Mesenchymal stem cell (in vitro differentiated cells and primary cell): Measurements from ENCODE around the gene RESF1.

Experiments used
- DNase-seq: peaks from one replicate; pipeline ENCODE4 v3.0.0-alpha.2; 2013
- H2AFZ ChIP-seq: one replicate; pipeline ENCODE4 v1.6.1; 2013; ENCODE audit warnings: low read depth, mild to moderate bottlenecking, control low read depth, inconsistent platforms, low read length, moderate library complexity
- H2AK5ac ChIP-seq: 2 replicates; pipeline ENCODE4 v1.6.1; 2013; ENCODE audit warnings: low read length, moderate library complexity, mild to moderate bottlenecking, inconsistent platforms; ENCODE audit not compliant: severe bottlenecking
- H2BK120ac ChIP-seq: one replicate; pipeline ENCODE4 v1.6.1; 2013; ENCODE audit warnings: low read depth, mild to moderate bottlenecking, inconsistent platforms, low read length, moderate library complexity
- H2BK12ac ChIP-seq, 2 experiments: one replicate each; pipeline ENCODE4 v1.6.1; 2013; ENCODE audit warnings: inconsistent platforms in 2 of 2, low read length in 2 of 2, mild to moderate bottlenecking in 2 of 2, moderate library complexity in 2 of 2, control low read depth in 1 of 2
- H2BK15ac ChIP-seq: one replicate; pipeline ENCODE4 v1.6.1; 2013; ENCODE audit warnings: mild to moderate bottlenecking, low read depth, inconsistent platforms; ENCODE audit not compliant: poor library complexity, severe bottlenecking
- H2BK5ac ChIP-seq: 2 replicates; pipeline ENCODE4 v1.6.1; 2013; ENCODE audit warnings: low read depth, mild to moderate bottlenecking, low read length, control low read depth, inconsistent platforms; ENCODE audit not compliant: poor library complexity, severe bottlenecking
- H3K14ac ChIP-seq, 2 experiments: one replicate each; pipeline ENCODE4 v1.6.1; 2013; ENCODE audit warnings: inconsistent platforms in 2 of 2, low read length in 2 of 2, control low read depth in 1 of 2, mild to moderate bottlenecking in 1 of 2, moderate library complexity in 1 of 2
- H3K18ac ChIP-seq, 2 experiments: one replicate each; pipeline ENCODE4 v1.6.1; 2013; ENCODE audit warnings: inconsistent platforms in 2 of 2, low read length in 2 of 2, control low read depth in 1 of 2, low read depth in 1 of 2, mild to moderate bottlenecking in 1 of 2
- H3K23ac ChIP-seq, 2 experiments: one replicate each; pipeline ENCODE4 v1.6.1; 2013; ENCODE audit warnings: inconsistent platforms in 2 of 2, low read length in 2 of 2, mild to moderate bottlenecking in 2 of 2, moderate library complexity in 2 of 2, control low read depth in 1 of 2
- H3K27ac ChIP-seq: 2 replicates; pipeline ENCODE4 v1.5.1; 2013; ENCODE audit warnings: mild to moderate bottlenecking, moderate library complexity, low read length, control low read depth, inconsistent platforms; ENCODE audit not compliant: poor library complexity, severe bottlenecking
- H3K27me3 ChIP-seq, 2 experiments: 2 replicates each; pipeline versions ENCODE4 v1.6.1 to v1.7.0; 2013; ENCODE audit warnings: low read length in 2 of 2, mild to moderate bottlenecking in 2 of 2, moderate library complexity in 2 of 2, control low read depth in 1 of 2, inconsistent platforms in 1 of 2; ENCODE audit not compliant: control insufficient read depth in 1 of 2, insufficient read depth in 1 of 2
- H3K36me3 ChIP-seq, 2 experiments: 2 replicates each; pipeline versions ENCODE4 v1.6.1 to v1.7.0; 2013; ENCODE audit warnings: low read length in 2 of 2, control low read depth in 1 of 2, inconsistent platforms in 1 of 2, low read depth in 1 of 2, mild to moderate bottlenecking in 1 of 2; ENCODE audit not compliant: insufficient read depth in 2 of 2, control insufficient read depth in 1 of 2
- H3K4ac ChIP-seq, 2 experiments: one replicate each; pipeline ENCODE4 v1.6.1; 2013; ENCODE audit warnings: inconsistent platforms in 2 of 2, low read length in 2 of 2, mild to moderate bottlenecking in 2 of 2, moderate library complexity in 2 of 2, control low read depth in 1 of 2, low read depth in 1 of 2
- H3K4me1 ChIP-seq: 2 replicates; pipeline ENCODE4 v1.6.1; 2013; ENCODE audit warnings: low read depth, low read length, control low read depth; ENCODE audit not compliant: control insufficient read depth, insufficient read depth
- H3K4me2 ChIP-seq: 2 replicates; pipeline ENCODE4 v1.6.1; 2013; ENCODE audit warnings: low read length, mild to moderate bottlenecking, inconsistent platforms; ENCODE audit not compliant: poor library complexity, severe bottlenecking
- H3K4me3 ChIP-seq, 2 experiments: 2 replicates each; pipeline versions ENCODE4 v1.5.1 to v1.7.0; 2013; ENCODE audit warnings: low read length in 2 of 2, mild to moderate bottlenecking in 2 of 2, control low read depth in 1 of 2, low read depth in 1 of 2; ENCODE audit not compliant: insufficient read depth in 1 of 2
- H3K79me1 ChIP-seq: replicated peaks from 2 replicates; pipeline ENCODE4 v1.6.1; 2013; ENCODE audit warnings: mild to moderate bottlenecking, control low read depth, low read length, inconsistent platforms; ENCODE audit not compliant: poor library complexity, severe bottlenecking
- H3K9ac ChIP-seq: 2 replicates; pipeline ENCODE4 v1.7.0; 2013; ENCODE audit warnings: mild to moderate bottlenecking, low read length, moderate library complexity
- H3K9me3 ChIP-seq: 2 replicates; pipeline ENCODE4 v1.7.0; 2013; ENCODE audit warnings: mild to moderate bottlenecking, low read length; ENCODE audit not compliant: control insufficient read depth
- H4K8ac ChIP-seq: one replicate; pipeline ENCODE4 v1.6.1; 2013; ENCODE audit warnings: inconsistent platforms, mild to moderate bottlenecking, low read length, moderate library complexity
- H4K91ac ChIP-seq: one replicate; pipeline ENCODE4 v1.6.1; 2013; ENCODE audit warnings: mild to moderate bottlenecking, low read length, inconsistent platforms
- WGBS: methylation state at CpG from one replicate; pipeline ENCODE4 v1.1.7; 2013; ENCODE audit warnings: mixed read lengths; 5-methylcytosine and 5-hydroxymethylcytosine counted together

RESF1 gene

GRCh38 chr12:31965090-31965489 is 5.9 kb downstream of the RESF1 start:
- no peak overlapping the region for H3K9ac ChIP-seq
- no peaks in the 10 kb centered on the region for H3K27me3 ChIP-seq
- H3K18ac ChIP-seq = peak overlapping the region in 1 of 2 experiments; percentile 49
- no peak overlapping the region for H3K4me3 ChIP-seq
- H4K8ac ChIP-seq = no peak overlapping the region
- H2BK15ac ChIP-seq = no peak overlapping the region
- H3K79me1 ChIP-seq = peaks cover 32% of the 10 kb centered on the region
- no peak overlapping the region for H3K14ac ChIP-seq
- no peak overlapping the region for H2AFZ ChIP-seq
- H3K27ac ChIP-seq = no peak overlapping the region
- 97% methylated on average over 9 of the region's 9 CpGs for WGBS
- no peak overlapping the region for H3K4ac ChIP-seq
- H2BK120ac ChIP-seq = no peak overlapping the region
- DNase-seq = no peak
- peaks cover 7% of the 10 kb centered on the region for H3K4me1 ChIP-seq
- H3K4me2 ChIP-seq = no peak overlapping the region
- H3K9me3 ChIP-seq = no peaks in the 10 kb centered on the region
- peaks cover 19 to 48% of the 10 kb centered on the region in 2 experiments for H3K36me3 ChIP-seq
- no peak overlapping the region for H2BK12ac ChIP-seq
- H2AK5ac ChIP-seq = no peak overlapping the region
- peak overlapping the region in 1 of 2 experiments; percentile 46 for H3K23ac ChIP-seq
- no peak overlapping the region for H4K91ac ChIP-seq
- H2BK5ac ChIP-seq = no peak overlapping the region

GRCh38 chr12:31966558-31967205 is 7.5 kb downstream of the RESF1 start:
- H3K4me2 ChIP-seq = no peak overlapping the region
- H4K8ac ChIP-seq = no peak overlapping the region
- H2BK5ac ChIP-seq = no peak overlapping the region
- H3K27ac ChIP-seq = no peak overlapping the region
- peaks cover 33% of the 10 kb centered on the region for H3K79me1 ChIP-seq
- H2AK5ac ChIP-seq = no peak overlapping the region
- no peak overlapping the region for H3K23ac ChIP-seq
- no peaks in the 10 kb centered on the region for H3K27me3 ChIP-seq
- no peaks in the 10 kb centered on the region for H3K9me3 ChIP-seq
- H4K91ac ChIP-seq = no peak overlapping the region
- H2AFZ ChIP-seq = no peak overlapping the region
- no peak overlapping the region for H3K18ac ChIP-seq
- H2BK12ac ChIP-seq = no peak overlapping the region
- H2BK15ac ChIP-seq = no peak overlapping the region
- peaks cover 6% of the 10 kb centered on the region for H3K4me1 ChIP-seq
- no peak overlapping the region for H3K14ac ChIP-seq
- H3K4ac ChIP-seq = peak overlapping the region in 1 of 2 experiments; percentile 67
- H3K9ac ChIP-seq = no peak overlapping the region
- H3K36me3 ChIP-seq = peaks cover 23 to 57% of the 10 kb centered on the region in 2 experiments
- 74% methylated on average over 5 of the region's 5 CpGs for WGBS
- H2BK120ac ChIP-seq = no peak overlapping the region
- DNase-seq = no peak
- H3K4me3 ChIP-seq = no peak overlapping the region

- no peak overlapping the region for H3K23ac ChIP-seq
- no peak overlapping the region for H2AK5ac ChIP-seq
- no peak overlapping the region for H4K8ac ChIP-seq
- no peak overlapping the region for H3K4me3 ChIP-seq
- no peak overlapping the region for H2BK12ac ChIP-seq
- no peak overlapping the region for H3K14ac ChIP-seq
- H3K4ac ChIP-seq = no peak overlapping the region
- H2BK120ac ChIP-seq = no peak overlapping the region
- H2AFZ ChIP-seq = no peak overlapping the region
- H3K9ac ChIP-seq = no peak overlapping the region
- H2BK15ac ChIP-seq = no peak overlapping the region
- peaks cover 38% of the 10 kb centered on the region for H3K79me1 ChIP-seq
- WGBS = 71% methylated on average over 3 of the region's 7 CpGs
- no peak overlapping the region for H3K18ac ChIP-seq
- no peak overlapping the region for H2BK5ac ChIP-seq
- H3K4me1 ChIP-seq = peaks cover 3% of the 10 kb centered on the region
- no peak overlapping the region for H4K91ac ChIP-seq
- H3K36me3 ChIP-seq = peaks cover 29 to 54% of the 10 kb centered on the region in 2 experiments
- H3K4me2 ChIP-seq = no peak overlapping the region
- no peaks in the 10 kb centered on the region for H3K27me3 ChIP-seq
- DNase-seq = no peak
- H3K9me3 ChIP-seq = peaks cover 4% of the 10 kb centered on the region
- H3K27ac ChIP-seq = no peak overlapping the region
Measured at GRCh38 chr12:31967539-31967938, 8.3 kb downstream of the RESF1 start.

DNA sequence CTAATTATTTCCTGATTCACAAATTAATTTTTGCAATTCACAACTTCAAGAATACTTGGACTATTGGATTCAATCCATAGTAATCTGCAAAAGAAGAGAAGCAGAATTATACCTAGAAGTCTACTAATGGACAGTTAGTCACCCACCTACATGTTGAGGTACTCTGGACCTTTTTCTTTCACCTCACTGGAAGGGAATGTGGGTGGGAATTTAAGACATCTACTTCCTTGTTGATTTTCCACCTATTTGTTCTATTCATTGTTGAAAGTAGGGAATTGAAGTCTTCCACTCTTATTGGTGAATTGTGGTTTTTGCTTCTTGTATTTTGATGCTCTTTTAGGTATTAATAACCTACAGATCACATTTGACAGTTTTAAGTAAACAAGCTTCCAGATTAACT is 11.0 kb downstream of the RESF1 start:
- H4K8ac ChIP-seq = no peak overlapping the region
- peaks cover 31 to 57% of the 10 kb centered on the region in 2 experiments for H3K36me3 ChIP-seq
- H3K23ac ChIP-seq = no peak overlapping the region
- peaks cover 39% of the 10 kb centered on the region for H3K79me1 ChIP-seq
- no peak overlapping the region for H3K27ac ChIP-seq
- no peak overlapping the region for H3K4ac ChIP-seq
- peaks cover 12% of the 10 kb centered on the region for H3K9me3 ChIP-seq
- no peak overlapping the region for H2BK15ac ChIP-seq
- no peak for DNase-seq
- no peak overlapping the region for H2BK120ac ChIP-seq
- no peak overlapping the region for H2BK5ac ChIP-seq
- H2AFZ ChIP-seq = no peak overlapping the region
- H3K4me3 ChIP-seq = no peak overlapping the region
- no peak overlapping the region for H3K18ac ChIP-seq
- no peak overlapping the region for H3K9ac ChIP-seq
- H2BK12ac ChIP-seq = no peak overlapping the region
- no peak overlapping the region for H4K91ac ChIP-seq
- no peaks in the 10 kb centered on the region for H3K4me1 ChIP-seq
- no peaks in the 10 kb centered on the region for H3K27me3 ChIP-seq
- no peak overlapping the region for H2AK5ac ChIP-seq
- no peak overlapping the region for H3K4me2 ChIP-seq
- no peak overlapping the region for H3K14ac ChIP-seq
